ENCODE measurements around the gene SEMA3B. TPM values are rescaled to one million over a fixed set of nuclear protein-coding genes. Genes with fewer than 3 reads are reported as not detected.
A peak's percentile ranks its signal among the peaks of the same experiment; 100 is the strongest.

SEMA3B gene
- total RNA-seq, 2 donors from 2014 or later = 8.7 to 32.0 TPM

DNA sequence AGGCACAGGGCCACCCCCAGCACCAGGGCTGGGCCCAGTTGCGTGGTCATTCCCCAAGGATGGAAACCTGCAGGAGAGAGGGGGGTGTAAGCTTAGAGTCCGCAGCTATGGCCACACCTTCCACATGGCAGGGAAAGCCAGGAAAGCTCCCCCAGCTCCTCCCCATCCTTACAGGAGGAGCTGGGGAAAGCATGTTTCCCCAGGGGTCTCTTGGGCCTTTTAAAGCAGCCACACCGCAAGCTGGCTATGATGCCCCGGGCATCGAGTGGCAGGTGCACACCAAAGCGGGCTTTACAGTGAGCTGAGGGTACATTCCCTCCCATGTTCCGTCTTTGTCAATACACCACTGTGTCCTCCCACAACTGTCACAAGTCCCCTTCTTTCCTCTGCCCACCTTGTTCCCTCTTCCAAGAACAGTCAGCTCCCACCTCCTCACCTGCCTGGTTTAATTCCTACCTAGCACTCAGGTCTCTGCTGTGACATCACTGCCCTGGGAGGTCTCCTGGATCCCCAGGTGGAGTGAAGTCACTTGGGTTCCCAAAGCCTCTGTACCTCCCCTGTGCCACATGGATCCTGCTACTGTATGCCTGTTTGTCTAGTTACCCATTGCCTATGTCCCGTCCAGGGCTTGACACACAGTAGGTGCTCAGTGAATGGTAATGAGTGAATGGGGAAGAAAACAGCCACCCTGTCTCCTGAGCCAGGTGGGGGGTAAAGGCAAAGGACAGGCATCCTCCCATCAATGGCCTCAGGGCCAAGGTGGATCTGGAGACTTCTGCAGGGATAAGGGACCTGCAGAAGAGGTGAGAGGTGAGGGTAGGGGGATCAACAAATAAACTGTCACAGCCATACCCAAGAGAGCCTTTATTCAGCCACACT is 26.8 kb downstream of the SEMA3B start:
- no peak overlapping the region for H3K4me3 ChIP-seq
- H3K27ac ChIP-seq = no peak overlapping the region
- DNase-seq (ENCODE audit: low spot score) = no peak
- no peaks in the 10 kb centered on the region for H3K9me3 ChIP-seq
- H3K4me1 ChIP-seq (replicated peaks) = peaks cover 16% of the 10 kb centered on the region
- 84% methylated on average over 8 of the region's 8 CpGs for WGBS
- H3K27me3 ChIP-seq (replicated peaks; ENCODE audit: insufficient read depth) = no peaks in the 10 kb centered on the region
- TF ChIP-seq POLR2A (IDR thresholded peaks at IDR 0.05) (no peak), POLR2AphosphoS5 (IDR thresholded peaks at IDR 0.05) (no peak)
- TF ChIP-seq, protein P1, sequence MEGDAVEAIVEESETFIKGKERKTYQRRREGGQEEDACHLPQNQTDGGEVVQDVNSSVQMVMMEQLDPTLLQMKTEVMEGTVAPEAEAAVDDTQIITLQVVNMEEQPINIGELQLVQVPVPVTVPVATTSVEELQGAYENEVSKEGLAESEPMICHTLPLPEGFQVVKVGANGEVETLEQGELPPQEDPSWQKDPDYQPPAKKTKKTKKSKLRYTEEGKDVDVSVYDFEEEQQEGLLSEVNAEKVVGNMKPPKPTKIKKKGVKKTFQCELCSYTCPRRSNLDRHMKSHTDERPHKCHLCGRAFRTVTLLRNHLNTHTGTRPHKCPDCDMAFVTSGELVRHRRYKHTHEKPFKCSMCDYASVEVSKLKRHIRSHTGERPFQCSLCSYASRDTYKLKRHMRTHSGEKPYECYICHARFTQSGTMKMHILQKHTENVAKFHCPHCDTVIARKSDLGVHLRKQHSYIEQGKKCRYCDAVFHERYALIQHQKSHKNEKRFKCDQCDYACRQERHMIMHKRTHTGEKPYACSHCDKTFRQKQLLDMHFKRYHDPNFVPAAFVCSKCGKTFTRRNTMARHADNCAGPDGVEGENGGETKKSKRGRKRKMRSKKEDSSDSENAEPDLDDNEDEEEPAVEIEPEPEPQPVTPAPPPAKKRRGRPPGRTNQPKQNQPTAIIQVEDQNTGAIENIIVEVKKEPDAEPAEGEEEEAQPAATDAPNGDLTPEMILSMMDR (IDR thresholded peaks at IDR 0.05) = no peak
- H3K36me3 ChIP-seq = no peaks in the 10 kb centered on the region
- intact Hi-C loops (cut with DNase I) = no loop called here

DNA sequence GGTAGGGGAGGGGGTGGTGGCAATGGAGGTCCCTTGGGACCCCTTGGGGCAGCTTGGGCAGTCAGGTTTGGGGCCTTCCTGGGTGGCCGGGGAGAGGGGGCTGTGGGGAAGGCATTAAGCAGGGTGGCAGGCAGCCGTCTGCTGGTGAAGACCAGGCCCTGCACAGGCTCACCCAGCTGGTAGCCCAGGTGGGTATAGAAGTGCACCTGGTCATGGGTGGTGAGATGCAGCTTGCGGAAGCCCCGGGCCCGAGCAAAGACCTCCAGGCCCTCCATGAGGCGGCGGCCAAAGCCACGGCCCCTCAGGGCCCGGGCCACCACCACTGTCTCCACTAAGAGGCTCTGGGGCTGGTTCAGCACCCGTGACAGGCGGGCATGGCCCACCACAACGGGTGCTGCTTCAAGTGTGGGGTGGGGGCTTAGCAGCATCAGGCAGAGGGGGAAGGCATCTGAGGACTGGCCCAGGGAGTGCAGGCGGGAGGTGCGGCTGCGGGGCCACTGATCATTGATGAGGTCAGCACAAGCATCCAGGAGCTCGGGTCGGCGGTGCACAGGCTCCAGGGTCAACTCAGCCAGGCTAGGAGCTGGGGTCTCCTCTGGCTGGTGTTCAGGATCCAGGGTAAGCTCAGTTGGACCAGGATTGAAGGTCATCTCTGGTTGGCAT is 27.9 kb downstream of the SEMA3B start:
- no peak for DNase-seq (ENCODE audit: low spot score)
- 90% methylated on average over 15 of the region's 18 CpGs for WGBS
- H3K27ac ChIP-seq = no peak overlapping the region
- TF ChIP-seq, protein P1 (IDR thresholded peaks at IDR 0.05) = no peak
- TF ChIP-seq POLR2AphosphoS5 (IDR thresholded peaks at IDR 0.05) = no peak
- TF ChIP-seq POLR2A (IDR thresholded peaks at IDR 0.05) = no peak
- no peaks in the 10 kb centered on the region for H3K9me3 ChIP-seq
- intact Hi-C loops (cut with DNase I) = no loop called here
- no peaks in the 10 kb centered on the region for H3K36me3 ChIP-seq
- no peak overlapping the region for H3K4me3 ChIP-seq
- no peaks in the 10 kb centered on the region for H3K27me3 ChIP-seq (replicated peaks; ENCODE audit: insufficient read depth)
- H3K4me1 ChIP-seq (replicated peaks) = peaks cover 16% of the 10 kb centered on the region

DNA sequence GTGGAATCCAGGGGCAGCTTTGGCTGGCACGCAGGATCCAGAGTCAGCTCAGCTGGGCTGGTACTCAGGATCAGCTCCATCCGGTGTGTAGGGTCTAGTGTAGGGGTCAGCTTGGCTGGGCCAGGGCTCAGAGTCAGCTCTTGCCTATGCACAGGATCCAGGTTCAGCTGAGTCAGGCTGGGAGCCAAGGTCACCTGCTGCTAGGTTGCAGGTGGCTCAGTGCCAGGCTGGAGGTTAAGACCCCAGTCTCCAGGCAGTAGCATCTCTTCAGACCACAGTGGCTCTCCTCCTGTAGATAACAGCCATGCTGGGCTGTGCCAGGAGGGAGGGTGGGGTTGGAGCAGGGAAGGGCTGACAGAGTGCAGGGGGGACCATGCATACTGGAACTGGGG is 28.4 kb downstream of the SEMA3B start:
- Histone ChIP-seq H3K4me1 (replicated peaks) (peaks cover 16% of the 10 kb centered on the region), H3K36me3 (no peaks in the 10 kb centered on the region), H3K27me3 (replicated peaks; ENCODE audit: insufficient read depth) (no peaks in the 10 kb centered on the region), H3K27ac (no peak overlapping the region), H3K9me3 (no peaks in the 10 kb centered on the region), H3K4me3 (no peak overlapping the region)
- intact Hi-C loops (cut with DNase I) = no loop called here
- no peak for DNase-seq (ENCODE audit: low spot score)
- no peak for TF ChIP-seq POLR2A (IDR thresholded peaks at IDR 0.05)
- TF ChIP-seq, protein P1 (IDR thresholded peaks at IDR 0.05) = no peak
- no peak for TF ChIP-seq POLR2AphosphoS5 (IDR thresholded peaks at IDR 0.05)
- 93% methylated on average over 2 of the region's 2 CpGs for WGBS

DNA sequence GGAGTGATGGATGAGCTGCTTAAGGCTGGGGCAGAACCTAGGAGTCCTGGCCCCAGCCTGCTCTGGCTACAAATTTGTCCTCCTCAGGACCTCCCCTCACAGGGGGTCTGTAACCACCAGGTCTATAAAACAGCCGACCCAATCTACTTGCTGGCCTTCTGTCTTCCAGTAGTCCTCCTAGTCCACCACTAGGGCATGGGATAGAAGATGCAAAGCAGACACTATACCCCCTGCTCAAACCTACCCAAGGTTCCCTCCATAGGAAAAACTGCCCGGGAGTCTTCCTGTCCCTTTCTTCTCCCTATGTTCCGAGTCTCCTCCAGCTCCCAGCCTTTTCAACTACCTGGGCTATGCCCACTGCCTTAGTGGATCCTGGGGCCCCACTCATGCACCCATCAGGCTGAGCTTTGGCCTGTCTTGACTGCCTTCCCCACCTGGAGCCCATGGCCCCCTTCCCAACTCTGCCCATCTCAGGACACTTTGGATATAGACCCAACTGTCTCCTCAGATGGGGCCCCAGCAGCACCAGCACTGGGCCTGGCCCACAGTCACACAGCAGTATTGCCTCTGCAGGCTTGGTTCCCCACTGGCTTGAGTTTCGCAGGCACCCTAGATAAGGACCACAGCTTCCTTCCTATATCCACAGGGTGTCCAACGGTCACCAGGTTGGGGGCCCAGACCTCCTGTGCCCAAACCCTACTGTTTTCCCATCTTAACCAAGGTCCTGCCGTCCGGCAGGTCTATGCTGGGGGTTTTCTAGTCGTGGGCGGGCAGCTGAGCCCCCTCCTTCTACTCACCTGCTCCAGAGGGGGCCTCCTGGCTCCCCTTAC is 29.2 kb downstream of the SEMA3B start:
- TF ChIP-seq POLR2AphosphoS5 (IDR thresholded peaks at IDR 0.05) = no peak
- TF ChIP-seq, protein P1 (IDR thresholded peaks at IDR 0.05) = peak in 1 of 4 experiments; percentile 5
- H3K36me3 ChIP-seq = no peaks in the 10 kb centered on the region
- DNase-seq (ENCODE audit: low spot score) = no peak
- H3K27me3 ChIP-seq (replicated peaks; ENCODE audit: insufficient read depth) = no peaks in the 10 kb centered on the region
- peaks cover 11% of the 10 kb centered on the region for H3K4me1 ChIP-seq (replicated peaks)
- H3K4me3 ChIP-seq = peak overlapping the region; percentile 54 to 56
- no peaks in the 10 kb centered on the region for H3K9me3 ChIP-seq
- intact Hi-C loops (cut with DNase I) = no loop called here
- H3K27ac ChIP-seq = peak overlapping the region; percentile 84 to 89
- WGBS = 39% methylated on average over 9 of the region's 9 CpGs

All from prostate gland (tissue), 2 donors.